Epithelial cell of proximal tubule (primary cell): ENCODE results near the gene ACKR1. TPM values are rescaled to one million over a fixed set of nuclear protein-coding genes. Genes with fewer than 3 reads are reported as not detected.

Experiments
- DNase-seq: peaks from one replicate; pipeline ENCODE4 v3.0.0-alpha.2; 2011; ENCODE audit warnings: low read depth
- H3K4me3 ChIP-seq: 2 replicates; pipeline ENCODE4 v1.5.1; 2011; ENCODE audit warnings: low read depth, mild to moderate bottlenecking, low read length
- CTCF ChIP-seq: conservative IDR thresholded peaks from 2 replicates; pipeline ENCODE4 v1.5.1; 2012; ENCODE audit warnings: low read depth, mild to moderate bottlenecking, low read length
- total RNA-seq: library from RNA; depleted of rRNA; stranded (reverse); fragments of >200 nt; gene quantifications from 2 replicates; pipeline ENCODE4 v1.2.3, GENCODE V29; 2015

ACKR1 gene
- not detected in 2 replicates for total RNA-seq

- no peak for DNase-seq
- H3K4me3 ChIP-seq, result no peak within 1 kb of the TSS
- TF ChIP-seq CTCF, result no peak
These were observed at the start of gene ACKR1 for GRCh38 chr1:159204161-159205141. ACKR1 (plus strand) TSS chr1:159204875; CDS start chr1:159204960, 85 bp downstream.

GRCh38 chr1:159161001-159161718 is 43.5 kb upstream of the ACKR1 start:
- peak; percentile 100 for TF ChIP-seq CTCF
- H3K4me3 ChIP-seq, result no peak overlapping the region
- peak; percentile 73 for DNase-seq

GRCh38 chr1:159161719-159162026 is 43.0 kb upstream of the ACKR1 start:
- no peak overlapping the region for H3K4me3 ChIP-seq
- TF ChIP-seq CTCF, result no peak
- no peak for DNase-seq

- no peak for TF ChIP-seq CTCF
- H3K4me3 ChIP-seq, result no peak overlapping the region
- DNase-seq, result no peak
These were observed 42.0 kb upstream of the ACKR1 start for GRCh38 chr1:159162516-159163265.

GRCh38 chr1:159163614-159164228 is 41.0 kb upstream of the ACKR1 start:
- TF ChIP-seq CTCF, result no peak
- DNase-seq, result no peak
- H3K4me3 ChIP-seq, result no peak overlapping the region

- H3K4me3 ChIP-seq, result no peak overlapping the region
- no peak for TF ChIP-seq CTCF
- no peak for DNase-seq
These were observed 36.6 kb upstream of the ACKR1 start for GRCh38 chr1:159168043-159168442.
